AG09309 (cell line): ENCODE measurements around the gene RBMS3.

Experiments
- DNase-seq: peaks from one replicate; pipeline ENCODE4 v3.0.0-alpha.2; 2010; ENCODE audit warnings: low read depth
- H3K4me3 ChIP-seq: 2 replicates; pipeline ENCODE4 v1.5.1; 2011; ENCODE audit warnings: mild to moderate bottlenecking, low read depth, low read length, moderate library complexity; ENCODE audit not compliant: control insufficient read depth
- TF ChIP-seq, protein P1 (sequence below): IDR thresholded peaks from 2 replicates; pipeline ENCODE4 v1.5.1; 2011; ENCODE audit warnings: mild to moderate bottlenecking, low read depth, low read length, inconsistent platforms; ENCODE audit not compliant: insufficient read depth, control insufficient read depth; ENCODE audit errors: missing control alignments

The RBMS3 gene

DNA sequence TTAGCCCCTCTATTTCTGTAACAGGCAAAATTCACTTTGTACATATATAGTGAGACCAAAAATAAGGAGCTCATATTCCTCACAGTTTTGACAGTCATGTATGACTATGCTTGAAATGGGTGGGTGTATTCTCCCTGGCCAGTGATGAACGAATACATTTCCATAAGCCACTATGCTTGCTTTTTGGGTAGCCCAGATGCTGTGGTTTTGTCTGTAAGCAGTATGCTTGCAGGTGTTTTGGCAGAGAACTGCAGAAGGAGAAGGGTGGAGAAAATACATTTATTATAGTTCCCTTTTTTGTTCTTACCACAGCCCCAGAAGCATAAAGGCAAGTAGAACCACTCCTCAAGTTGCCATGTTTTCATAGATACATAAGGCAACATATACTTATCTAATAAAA lies 131.2 kb downstream of the RBMS3 start:
- H3K4me3 ChIP-seq = no peak overlapping the region
- TF ChIP-seq, protein P1, sequence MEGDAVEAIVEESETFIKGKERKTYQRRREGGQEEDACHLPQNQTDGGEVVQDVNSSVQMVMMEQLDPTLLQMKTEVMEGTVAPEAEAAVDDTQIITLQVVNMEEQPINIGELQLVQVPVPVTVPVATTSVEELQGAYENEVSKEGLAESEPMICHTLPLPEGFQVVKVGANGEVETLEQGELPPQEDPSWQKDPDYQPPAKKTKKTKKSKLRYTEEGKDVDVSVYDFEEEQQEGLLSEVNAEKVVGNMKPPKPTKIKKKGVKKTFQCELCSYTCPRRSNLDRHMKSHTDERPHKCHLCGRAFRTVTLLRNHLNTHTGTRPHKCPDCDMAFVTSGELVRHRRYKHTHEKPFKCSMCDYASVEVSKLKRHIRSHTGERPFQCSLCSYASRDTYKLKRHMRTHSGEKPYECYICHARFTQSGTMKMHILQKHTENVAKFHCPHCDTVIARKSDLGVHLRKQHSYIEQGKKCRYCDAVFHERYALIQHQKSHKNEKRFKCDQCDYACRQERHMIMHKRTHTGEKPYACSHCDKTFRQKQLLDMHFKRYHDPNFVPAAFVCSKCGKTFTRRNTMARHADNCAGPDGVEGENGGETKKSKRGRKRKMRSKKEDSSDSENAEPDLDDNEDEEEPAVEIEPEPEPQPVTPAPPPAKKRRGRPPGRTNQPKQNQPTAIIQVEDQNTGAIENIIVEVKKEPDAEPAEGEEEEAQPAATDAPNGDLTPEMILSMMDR = no peak
- DNase-seq = no peak

DNA sequence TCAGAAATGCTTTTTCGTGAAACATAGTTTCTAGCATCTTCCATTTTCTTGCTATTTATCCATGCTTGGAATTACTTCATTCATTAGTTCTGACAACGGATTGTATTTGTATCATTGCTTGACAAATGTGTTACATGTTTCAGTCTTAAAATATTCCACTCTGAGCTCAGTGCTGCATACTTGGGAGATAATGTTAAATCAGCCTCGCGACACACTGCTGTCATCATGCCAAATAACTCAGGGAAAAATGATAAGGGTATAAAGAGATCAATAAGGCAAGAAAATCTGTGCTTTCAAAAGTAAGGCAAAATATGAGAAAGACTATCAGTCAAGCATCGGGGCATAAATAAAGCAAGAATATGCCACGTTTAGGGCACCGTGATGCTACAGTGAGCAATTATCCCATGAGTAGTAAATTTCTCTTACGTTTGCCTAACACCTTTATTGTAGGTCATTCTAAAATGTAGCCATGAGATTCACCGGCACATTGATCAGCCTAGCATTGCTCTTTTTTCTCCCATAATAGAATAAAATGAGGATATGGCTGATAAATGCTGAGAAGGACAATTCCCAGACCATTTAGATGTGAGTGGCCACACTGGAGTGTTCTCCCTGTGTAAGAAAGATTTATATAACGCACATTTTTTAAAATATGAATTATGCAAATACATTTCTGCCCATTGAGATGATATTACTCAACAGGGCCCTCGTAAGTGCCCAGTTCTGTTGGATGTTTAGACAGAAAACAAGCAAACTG lies 133.8 kb downstream of the RBMS3 start:
- no peak overlapping the region for H3K4me3 ChIP-seq
- DNase-seq = no peak
- TF ChIP-seq, protein P1 = no peak

DNA sequence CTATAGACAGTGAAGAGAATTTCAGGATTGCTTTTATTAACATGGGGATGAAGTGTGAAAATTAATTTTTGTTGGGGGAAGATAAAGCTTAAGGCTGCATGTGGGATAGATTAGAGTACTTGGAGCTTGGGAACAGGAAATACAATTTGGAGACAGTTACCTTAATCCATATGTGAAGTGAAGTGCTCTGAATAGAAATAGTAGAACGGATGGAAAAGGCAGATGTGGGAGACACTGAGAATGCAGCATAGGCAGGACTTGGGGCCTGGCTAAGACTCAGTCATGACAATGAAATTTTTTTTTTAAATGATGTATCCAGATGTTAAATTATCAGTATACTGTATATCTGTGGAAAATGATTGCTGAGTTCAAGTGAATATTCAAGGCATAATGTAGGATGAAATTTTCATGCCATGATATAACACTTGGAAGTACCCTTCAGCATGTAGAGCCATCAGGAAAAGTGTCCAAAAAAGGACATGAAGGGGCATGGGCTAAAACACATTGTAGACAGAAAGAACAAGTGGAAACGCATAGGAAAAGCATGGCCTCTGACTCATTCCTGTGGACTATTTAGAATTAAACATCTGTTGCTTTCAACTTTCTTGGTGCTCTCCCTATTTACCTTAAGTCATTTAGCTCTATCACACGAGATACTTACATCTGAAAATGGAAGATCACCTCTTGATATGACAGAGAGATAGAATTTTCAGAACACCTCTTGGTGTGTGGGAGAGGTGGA lies 134.8 kb downstream of the RBMS3 start:
- no peak for DNase-seq
- H3K4me3 ChIP-seq = no peak overlapping the region
- TF ChIP-seq, protein P1 = no peak

DNA sequence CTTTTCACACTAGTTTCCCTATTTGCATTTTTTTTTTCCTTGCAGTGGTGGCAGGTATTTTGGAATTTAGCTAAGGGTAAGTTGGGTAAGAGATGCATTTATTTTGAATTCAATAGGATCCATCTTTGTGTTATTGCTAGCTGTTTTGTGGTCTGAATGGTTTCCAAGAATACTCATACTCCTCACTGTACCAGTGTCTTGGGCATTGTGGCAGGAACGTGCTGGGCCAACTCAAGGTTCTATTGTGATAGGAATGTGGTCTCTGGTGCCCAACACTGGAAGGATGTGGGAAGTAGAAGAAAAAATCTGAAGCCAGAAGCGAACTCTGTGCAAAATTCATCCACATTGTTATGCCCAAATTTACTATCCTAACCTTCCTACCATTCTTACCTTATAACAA lies 135.6 kb downstream of the RBMS3 start:
- no peak for DNase-seq
- H3K4me3 ChIP-seq = no peak overlapping the region
- TF ChIP-seq, protein P1 = no peak

DNA sequence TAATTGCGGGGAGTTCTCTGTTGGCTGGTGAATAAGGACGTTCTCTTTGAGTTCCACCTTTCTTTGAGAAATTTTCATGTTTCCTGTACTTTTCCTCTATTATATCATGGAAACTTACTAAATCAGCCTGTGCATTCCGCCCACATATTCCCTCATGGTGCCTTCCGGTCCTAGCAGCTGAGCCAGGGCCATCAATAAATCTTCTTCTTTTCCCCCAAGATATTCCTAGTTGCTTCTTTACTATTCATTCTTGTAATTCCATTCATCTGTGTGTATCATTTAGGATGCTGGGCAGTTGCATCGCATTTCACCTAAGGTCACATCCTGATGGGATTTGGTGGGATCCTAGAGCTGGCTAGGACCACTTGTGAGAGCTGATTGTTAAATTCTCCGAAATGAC lies 139.2 kb downstream of the RBMS3 start:
- TF ChIP-seq, protein P1 = no peak
- no peak overlapping the region for H3K4me3 ChIP-seq
- DNase-seq = no peak

DNA sequence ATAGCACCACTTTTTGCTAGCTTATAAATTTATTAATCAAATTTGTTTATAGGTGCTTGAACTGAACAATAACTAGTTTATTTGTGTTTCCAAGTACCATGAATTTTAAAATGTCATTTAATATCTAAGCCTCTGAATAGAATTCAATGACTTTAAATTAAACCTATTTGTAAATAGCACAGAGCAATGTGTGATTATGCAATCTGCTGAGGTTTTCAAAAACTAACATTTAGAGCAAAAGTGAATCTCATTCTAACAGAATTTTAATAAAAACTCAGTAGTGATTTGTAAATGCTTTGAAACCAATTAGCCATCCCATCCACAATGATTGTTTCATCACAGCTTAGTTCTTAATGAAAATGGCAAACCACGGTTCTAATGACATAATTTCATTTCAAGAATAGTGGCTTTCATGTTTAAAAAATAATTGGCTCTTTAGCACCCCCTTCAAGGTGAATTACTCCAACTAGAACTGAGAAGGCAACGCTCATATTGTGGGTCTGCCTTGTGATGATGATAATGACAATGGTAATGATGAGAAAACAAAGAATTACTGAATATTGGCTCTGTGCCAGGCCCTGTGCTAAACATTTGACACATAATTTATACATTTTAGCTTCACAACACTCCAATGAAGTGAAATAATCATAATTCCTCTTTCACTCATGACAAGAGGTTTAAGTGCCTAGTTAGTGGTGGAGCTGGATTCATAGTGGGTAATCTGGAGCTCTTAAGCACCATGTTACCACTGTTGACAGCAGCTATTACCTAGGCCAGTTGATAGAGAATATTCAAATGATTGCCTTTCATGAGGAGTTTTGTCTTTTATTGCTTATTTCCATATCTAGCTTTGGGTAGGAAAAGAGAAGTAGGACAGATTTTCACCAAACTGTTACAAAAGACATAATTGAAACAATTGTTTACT lies 145.7 kb downstream of the RBMS3 start:
- DNase-seq = no peak
- TF ChIP-seq, protein P1 = no peak
- no peak overlapping the region for H3K4me3 ChIP-seq
